Stomach smooth muscle (tissue), 2 donors: ENCODE data around the gene PCDHGA8.

Source experiments
- H3K27ac ChIP-seq: one replicate; pipeline ENCODE4 v1.7.0; 2013; ENCODE audit warnings: mild to moderate bottlenecking, low read length, inconsistent platforms
- H3K27me3 ChIP-seq, 2 donors: one replicate each; pipeline ENCODE4 v1.7.0; 2013; ENCODE audit warnings: low read length in 2 of 2; ENCODE audit not compliant: insufficient read depth in 2 of 2, control insufficient read depth in 1 of 2
- H3K36me3 ChIP-seq, 2 donors: one replicate each; pipeline ENCODE4 v1.7.0; 2013; ENCODE audit warnings: low read length in 2 of 2; ENCODE audit not compliant: control insufficient read depth in 2 of 2, insufficient read depth in 2 of 2
- H3K4me1 ChIP-seq: one replicate; pipeline ENCODE4 v1.7.0; 2013; ENCODE audit warnings: low read length; ENCODE audit not compliant: control insufficient read depth, insufficient read depth
- H3K4me3 ChIP-seq, 2 donors: one replicate each; pipeline ENCODE4 v1.7.0; 2013; ENCODE audit warnings: low read length in 2 of 2
- H3K9ac ChIP-seq, 2 donors: one replicate each; pipeline ENCODE4 v1.7.0; 2013; ENCODE audit warnings: low read length in 2 of 2, mild to moderate bottlenecking in 1 of 2
- H3K9me3 ChIP-seq, 2 donors: one replicate each; pipeline ENCODE4 v1.7.0; 2013; ENCODE audit warnings: low read length in 2 of 2; ENCODE audit not compliant: control insufficient read depth in 2 of 2
- donor health status: healthy.
- donor health status: Pancreatic carcinoma.

Gene PCDHGA8

GRCh38 chr5:141440341-141440740 lies 47.9 kb downstream of the PCDHGA8 start:
- peaks cover 9 to 49% of the 10 kb centered on the region in 2 donors for H3K9me3 ChIP-seq

GRCh38 chr5:141441571-141442170 lies 49.2 kb downstream of the PCDHGA8 start:
- H3K9me3 ChIP-seq, result peaks cover 9 to 46% of the 10 kb centered on the region in 2 donors
- no peaks in the 10 kb centered on the region for H3K4me1 ChIP-seq
- no peak overlapping the region for H3K9ac ChIP-seq
- no peak overlapping the region for H3K27ac ChIP-seq
- peaks cover 0 to 3% of the 10 kb centered on the region in 2 donors for H3K36me3 ChIP-seq
- no peaks in the 10 kb centered on the region for H3K27me3 ChIP-seq
- no peak overlapping the region for H3K4me3 ChIP-seq

More at GRCh38 chr5:141440341-141440740, 47.9 kb downstream of the PCDHGA8 start:
- Histone ChIP-seq H3K4me3 (peak overlapping the region in 1 of 2 donors; percentile 14), H3K27me3 (no peaks in the 10 kb centered on the region), H3K4me1 (no peaks in the 10 kb centered on the region), H3K36me3 (peaks cover 0 to 3% of the 10 kb centered on the region in 2 donors), H3K9ac (no peak overlapping the region), H3K27ac (no peak overlapping the region)
